Duodenal mucosa (tissue), 2 donors: Measurements from ENCODE around the gene PDP2.
A peak's percentile ranks its signal among the peaks of the same experiment; 100 is the strongest.

Source experiments
- H3K27ac ChIP-seq: one replicate; pipeline ENCODE4 v1.7.0; 2013; ENCODE audit warnings: low read depth, low read length
- H3K27me3 ChIP-seq, 2 donors: one replicate each; pipeline ENCODE4 v1.7.0; 2013; ENCODE audit warnings: low read length in 2 of 2, control low read depth in 1 of 2; ENCODE audit not compliant: insufficient read depth in 2 of 2, control insufficient read depth in 1 of 2
- H3K36me3 ChIP-seq, 2 donors: one replicate each; pipeline ENCODE4 v1.7.0; 2013; ENCODE audit warnings: low read length in 2 of 2, control low read depth in 1 of 2; ENCODE audit not compliant: insufficient read depth in 2 of 2, control insufficient read depth in 1 of 2
- H3K4me1 ChIP-seq, 2 donors: one replicate each; pipeline ENCODE4 v1.7.0; 2013; ENCODE audit warnings: low read length in 2 of 2, control low read depth in 1 of 2; ENCODE audit not compliant: insufficient read depth in 2 of 2, control insufficient read depth in 1 of 2
- H3K4me3 ChIP-seq, 2 donors: one replicate each; pipeline ENCODE4 v1.7.0; 2013; ENCODE audit warnings: low read length in 2 of 2, low read depth in 1 of 2
- H3K9ac ChIP-seq, 2 donors: one replicate each; pipeline ENCODE4 v1.7.0; 2013; ENCODE audit warnings: low read length in 2 of 2, low read depth in 1 of 2
- H3K9me3 ChIP-seq, 2 donors: one replicate each; pipeline ENCODE4 v1.7.0; 2013; ENCODE audit warnings: low read length in 2 of 2, control low read depth in 1 of 2; ENCODE audit not compliant: control insufficient read depth in 1 of 2

Gene PDP2

GRCh38 chr16:66845080-66845410 lies 35.3 kb upstream of the PDP2 start:
- Histone ChIP-seq H3K27me3 (peaks cover 23 to 26% of the 10 kb centered on the region in 2 donors), H3K9ac (peak overlapping the region in 1 of 2 donors; percentile 16), H3K9me3 (no peaks in the 10 kb centered on the region), H3K4me1 (peaks cover 15 to 16% of the 10 kb centered on the region in 2 donors), H3K36me3 (no peaks in the 10 kb centered on the region), H3K27ac (no peak overlapping the region), H3K4me3 (peak overlapping the region; percentile 63)

GRCh38 chr16:66845791-66846221 lies 34.5 kb upstream of the PDP2 start:
- H3K36me3 ChIP-seq = no peaks in the 10 kb centered on the region
- H3K4me3 ChIP-seq = no peak overlapping the region
- H3K4me1 ChIP-seq = peaks cover 15 to 16% of the 10 kb centered on the region in 2 donors
- H3K27me3 ChIP-seq = peaks cover 23 to 26% of the 10 kb centered on the region in 2 donors
- no peak overlapping the region for H3K9ac ChIP-seq
- H3K27ac ChIP-seq = no peak overlapping the region
- no peaks in the 10 kb centered on the region for H3K9me3 ChIP-seq

GRCh38 chr16:66846266-66846665 lies 34.0 kb upstream of the PDP2 start:
- no peak overlapping the region for H3K4me3 ChIP-seq

GRCh38 chr16:66846831-66847230 lies 33.5 kb upstream of the PDP2 start:
- Histone ChIP-seq H3K4me3 (no peak overlapping the region), H3K27ac (no peak overlapping the region), H3K4me1 (peaks cover 15 to 16% of the 10 kb centered on the region in 2 donors), H3K9ac (no peak overlapping the region), H3K27me3 (peaks cover 23 to 26% of the 10 kb centered on the region in 2 donors), H3K9me3 (no peaks in the 10 kb centered on the region), H3K36me3 (no peaks in the 10 kb centered on the region)

More at GRCh38 chr16:66846266-66846665, 34.0 kb upstream of the PDP2 start:
- Histone ChIP-seq H3K4me1 (peaks cover 15 to 16% of the 10 kb centered on the region in 2 donors), H3K27me3 (peaks cover 23 to 26% of the 10 kb centered on the region in 2 donors), H3K36me3 (no peaks in the 10 kb centered on the region), H3K9me3 (no peaks in the 10 kb centered on the region), H3K27ac (no peak overlapping the region), H3K9ac (no peak overlapping the region)

- Histone ChIP-seq H3K27me3 (peaks cover 23 to 26% of the 10 kb centered on the region in 2 donors), H3K4me3 (no peak overlapping the region), H3K9me3 (no peaks in the 10 kb centered on the region), H3K27ac (no peak overlapping the region), H3K9ac (no peak overlapping the region), H3K36me3 (no peaks in the 10 kb centered on the region), H3K4me1 (peaks cover 15 to 16% of the 10 kb centered on the region in 2 donors)
Measured at GRCh38 chr16:66847533-66848067, 32.7 kb upstream of the PDP2 start.

- H3K9me3 ChIP-seq = no peaks in the 10 kb centered on the region
- no peak overlapping the region for H3K9ac ChIP-seq
- no peaks in the 10 kb centered on the region for H3K36me3 ChIP-seq
- no peak overlapping the region for H3K4me3 ChIP-seq
- peaks cover 23 to 26% of the 10 kb centered on the region in 2 donors for H3K27me3 ChIP-seq
- H3K4me1 ChIP-seq = peaks cover 15 to 16% of the 10 kb centered on the region in 2 donors
- no peak overlapping the region for H3K27ac ChIP-seq
Measured at GRCh38 chr16:66848172-66848571, 32.1 kb upstream of the PDP2 start.

- Histone ChIP-seq H3K36me3 (no peaks in the 10 kb centered on the region), H3K4me1 (peaks cover 15 to 16% of the 10 kb centered on the region in 2 donors), H3K27ac (no peak overlapping the region), H3K4me3 (no peak overlapping the region), H3K27me3 (peaks cover 23 to 26% of the 10 kb centered on the region in 2 donors), H3K9ac (no peak overlapping the region), H3K9me3 (no peaks in the 10 kb centered on the region)
Measured at GRCh38 chr16:66849021-66849420, 31.3 kb upstream of the PDP2 start.

- Histone ChIP-seq H3K9ac (no peak overlapping the region), H3K4me1 (peaks cover 12 to 16% of the 10 kb centered on the region in 2 donors), H3K4me3 (no peak overlapping the region), H3K27ac (no peak overlapping the region), H3K27me3 (peaks cover 21 to 23% of the 10 kb centered on the region in 2 donors), H3K36me3 (no peaks in the 10 kb centered on the region), H3K9me3 (no peaks in the 10 kb centered on the region)
Measured at GRCh38 chr16:66849549-66849948, 30.8 kb upstream of the PDP2 start.

- no peak overlapping the region for H3K4me3 ChIP-seq
- no peaks in the 10 kb centered on the region for H3K36me3 ChIP-seq
- H3K4me1 ChIP-seq = peaks cover 8 to 12% of the 10 kb centered on the region in 2 donors
- no peak overlapping the region for H3K9ac ChIP-seq
- no peak overlapping the region for H3K27ac ChIP-seq
- H3K9me3 ChIP-seq = no peaks in the 10 kb centered on the region
- H3K27me3 ChIP-seq = peaks cover 14 to 17% of the 10 kb centered on the region in 2 donors
Measured at GRCh38 chr16:66850115-66850815, 30.1 kb upstream of the PDP2 start.

GRCh38 chr16:66851166-66851964 lies 28.9 kb upstream of the PDP2 start:
- Histone ChIP-seq H3K9ac (no peak overlapping the region), H3K27ac (no peak overlapping the region), H3K36me3 (no peaks in the 10 kb centered on the region), H3K4me3 (no peak overlapping the region), H3K9me3 (no peaks in the 10 kb centered on the region), H3K4me1 (peaks cover 8 to 12% of the 10 kb centered on the region in 2 donors), H3K27me3 (peaks cover 3 to 8% of the 10 kb centered on the region in 2 donors)
